Measurements from ENCODE around the gene ATP5ME.
"Not testable (repeated sequence)": the region's sequence is repeated elsewhere in the genome, so short reads cannot be mapped to it uniquely, and the experiment has no call there.

ATP5ME gene, protein sequence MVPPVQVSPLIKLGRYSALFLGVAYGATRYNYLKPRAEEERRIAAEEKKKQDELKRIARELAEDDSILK

GRCh38 chr4:674172-675035 is at the start of gene ATP5ME, which contains the start of gene MYL5:
ATP5ME (minus strand) TSS chr4:674276; CDS start chr4:674247, 29 bp downstream.
MYL5 (plus strand) TSS chr4:674542; CDS start chr4:678027, 3,485 bp downstream.
- peak; percentile 92 for DNase-seq

DNA sequence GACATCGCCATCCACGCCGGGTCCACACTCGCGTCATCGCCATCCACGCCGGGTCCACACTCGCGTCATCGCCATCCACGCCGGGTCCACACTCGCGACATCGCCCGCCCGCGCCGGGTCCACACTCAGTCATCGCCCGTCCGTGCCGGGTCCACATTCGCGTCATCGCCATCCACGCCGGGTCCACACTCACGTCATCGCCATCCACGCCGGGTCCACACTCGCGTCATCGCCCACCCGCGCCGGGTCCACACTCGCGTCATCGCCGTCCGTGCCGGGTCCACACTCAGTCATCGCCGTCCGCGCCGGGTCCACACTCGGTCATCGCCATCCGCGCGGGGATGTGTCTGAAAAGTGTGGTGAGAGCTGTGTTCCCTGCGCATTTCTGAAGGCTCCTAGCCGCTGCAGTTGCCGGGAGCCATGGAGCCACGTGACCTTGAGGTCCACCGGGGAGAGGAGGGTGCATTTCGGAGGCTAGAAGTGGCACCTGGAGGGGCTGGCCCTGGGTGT is 48.8 kb upstream of the ATP5ME start:
- DNase-seq = no peak

DNA sequence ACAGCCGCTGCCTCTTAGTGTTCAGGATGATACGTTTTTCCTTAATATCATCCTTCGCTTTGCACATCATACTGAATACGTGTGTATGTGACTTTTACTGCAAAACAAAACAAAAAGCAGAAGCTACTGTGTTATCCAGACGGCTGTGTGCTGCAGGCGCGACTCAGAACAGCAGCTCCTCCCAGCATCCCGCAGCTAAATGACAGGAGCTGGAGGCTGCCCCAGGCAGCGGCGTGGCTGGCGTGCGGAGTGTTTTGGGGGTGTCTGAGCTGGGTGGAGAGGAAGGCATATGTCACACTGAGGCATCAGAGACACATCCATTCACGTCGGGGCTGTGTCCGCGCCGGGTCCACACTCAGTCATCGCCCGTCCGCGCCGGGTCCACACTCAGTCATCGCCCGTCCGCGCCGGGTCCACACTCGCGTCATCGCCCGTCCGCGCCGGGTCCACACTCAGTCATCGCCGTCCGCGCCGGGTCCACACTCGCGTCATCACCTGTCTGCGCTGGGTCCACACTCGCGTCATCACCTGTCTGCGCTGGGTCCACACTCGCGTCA is 48.2 kb upstream of the ATP5ME start:
- DNase-seq = no peak

GRCh38 chr4:721261-722168 is 47.4 kb upstream of the ATP5ME start:
- no peak for DNase-seq

DNA sequence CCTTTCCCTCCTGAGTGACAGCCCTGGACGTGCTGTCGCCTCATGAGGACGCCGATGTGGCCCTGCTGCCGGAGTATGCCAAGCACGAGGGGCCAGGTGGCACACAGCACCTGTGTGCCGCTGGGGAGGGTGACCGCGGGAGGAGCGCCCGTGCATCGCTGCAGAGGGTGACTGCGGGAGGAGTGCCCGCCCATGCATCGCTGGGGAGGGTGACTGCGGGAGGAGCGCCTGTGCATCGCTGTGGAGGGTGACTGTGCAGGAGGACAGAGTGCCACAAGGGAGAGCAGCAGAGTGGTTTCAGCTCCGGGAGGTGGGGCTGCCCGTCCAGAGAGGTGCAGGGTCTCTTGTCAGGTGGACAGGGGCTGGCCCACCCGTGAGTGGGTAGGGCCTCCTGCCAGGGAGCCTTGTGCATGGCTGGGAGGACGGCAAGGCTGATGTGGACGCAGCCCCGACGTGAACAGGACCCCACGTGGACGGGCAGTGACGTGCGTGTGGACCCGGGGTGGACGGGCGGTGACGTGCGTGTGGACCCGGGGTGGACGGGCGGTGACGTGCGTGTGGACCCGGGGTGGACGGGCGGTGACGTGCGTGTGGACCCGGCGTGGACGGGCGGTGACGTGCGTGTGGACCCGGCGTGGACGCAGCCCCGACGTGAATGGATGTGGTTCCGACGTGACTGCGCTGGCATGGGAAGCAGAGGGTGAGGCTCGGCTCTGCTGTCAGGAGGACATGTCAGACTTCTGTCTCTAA is 46.2 kb upstream of the ATP5ME start:
- DNase-seq = no peak

- DNase-seq = no peak
Measured at GRCh38 chr4:718460-718859, 44.4 kb upstream of the ATP5ME start.

DNA sequence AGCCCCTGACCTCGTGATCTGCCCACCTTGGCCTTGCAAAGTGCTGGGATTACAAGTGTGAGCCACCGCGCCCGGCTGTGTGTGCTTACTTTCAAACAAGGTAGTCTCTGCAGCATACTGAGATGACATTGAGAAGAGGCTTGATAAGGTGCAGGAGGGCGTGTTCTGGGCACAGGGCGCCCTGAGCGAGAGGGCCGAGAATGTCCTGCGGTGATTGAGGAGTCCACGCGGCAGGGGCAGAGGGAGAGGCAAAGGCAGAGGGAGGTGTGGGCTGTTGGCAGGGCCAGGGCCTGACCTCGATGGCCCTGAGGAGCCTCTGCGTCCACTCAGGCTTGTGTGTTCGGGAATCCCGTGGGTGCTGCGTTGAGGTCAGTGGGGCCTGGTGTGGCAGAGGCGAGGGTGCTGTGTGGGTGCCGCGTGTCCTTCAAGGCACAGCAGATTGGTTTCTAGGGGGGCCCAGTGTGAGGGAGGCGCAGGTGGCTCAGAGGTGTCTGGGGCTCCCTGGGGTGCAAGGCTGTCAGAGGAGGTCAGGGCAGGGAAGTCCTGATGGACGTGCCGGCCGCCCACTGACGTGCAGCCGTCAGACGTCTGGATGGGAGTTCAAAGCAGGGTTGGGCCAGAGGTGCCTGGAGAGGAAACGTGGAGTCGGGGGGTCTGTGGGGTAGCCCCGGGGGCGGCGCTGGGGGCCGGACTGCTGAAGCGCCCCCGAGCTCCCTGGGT is 43.7 kb upstream of the ATP5ME start:
- DNase-seq = no peak

- no peak for DNase-seq
Measured at GRCh38 chr4:714087-714486, 40.0 kb upstream of the ATP5ME start.

- no peak for DNase-seq
Measured at GRCh38 chr4:712916-713632, 39.0 kb upstream of the ATP5ME start.

- DNase-seq = no peak
Measured at GRCh38 chr4:712093-712492, 38.0 kb upstream of the ATP5ME start.

DNA sequence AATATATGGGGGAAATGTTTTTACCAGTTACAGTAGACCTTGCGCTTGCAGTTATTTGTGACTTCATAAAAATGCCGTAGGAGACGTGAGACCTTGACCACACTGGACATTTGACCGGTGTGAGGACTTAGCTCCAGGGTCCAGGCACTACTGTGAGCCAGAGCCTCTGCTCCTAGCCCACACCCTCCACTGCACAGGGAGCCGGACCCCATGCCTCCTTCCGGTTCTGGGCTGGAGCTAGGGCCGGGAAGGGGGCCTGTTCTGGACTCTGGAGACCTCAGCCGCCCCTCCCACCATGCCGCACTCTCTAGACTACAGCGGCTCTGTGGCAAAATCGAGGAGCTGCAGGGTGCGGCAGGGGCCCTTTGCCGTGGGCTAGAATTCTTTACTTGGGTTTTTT is 36.8 kb upstream of the ATP5ME start:
- no peak for DNase-seq

- DNase-seq = no peak
Measured at GRCh38 chr4:710116-710515, 36.0 kb upstream of the ATP5ME start.

GRCh38 chr4:709348-709747 is 35.3 kb upstream of the ATP5ME start:
- DNase-seq = no peak

DNA sequence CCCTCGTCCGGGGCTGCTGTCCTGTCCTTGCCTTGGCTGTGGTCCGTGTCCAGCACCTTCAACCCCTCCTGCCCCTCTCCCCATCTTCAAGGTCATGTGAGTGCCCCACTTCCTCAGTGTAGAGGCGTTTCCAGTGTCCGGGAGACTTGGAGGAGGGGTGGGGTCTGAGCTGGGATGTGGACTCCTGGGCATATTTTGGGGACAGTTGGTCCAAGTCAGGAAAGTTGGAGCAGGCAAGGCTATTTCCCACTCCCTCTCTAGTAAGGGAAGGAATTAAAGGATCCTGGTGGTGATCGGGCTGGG is 34.5 kb upstream of the ATP5ME start:
- no peak for DNase-seq

DNA sequence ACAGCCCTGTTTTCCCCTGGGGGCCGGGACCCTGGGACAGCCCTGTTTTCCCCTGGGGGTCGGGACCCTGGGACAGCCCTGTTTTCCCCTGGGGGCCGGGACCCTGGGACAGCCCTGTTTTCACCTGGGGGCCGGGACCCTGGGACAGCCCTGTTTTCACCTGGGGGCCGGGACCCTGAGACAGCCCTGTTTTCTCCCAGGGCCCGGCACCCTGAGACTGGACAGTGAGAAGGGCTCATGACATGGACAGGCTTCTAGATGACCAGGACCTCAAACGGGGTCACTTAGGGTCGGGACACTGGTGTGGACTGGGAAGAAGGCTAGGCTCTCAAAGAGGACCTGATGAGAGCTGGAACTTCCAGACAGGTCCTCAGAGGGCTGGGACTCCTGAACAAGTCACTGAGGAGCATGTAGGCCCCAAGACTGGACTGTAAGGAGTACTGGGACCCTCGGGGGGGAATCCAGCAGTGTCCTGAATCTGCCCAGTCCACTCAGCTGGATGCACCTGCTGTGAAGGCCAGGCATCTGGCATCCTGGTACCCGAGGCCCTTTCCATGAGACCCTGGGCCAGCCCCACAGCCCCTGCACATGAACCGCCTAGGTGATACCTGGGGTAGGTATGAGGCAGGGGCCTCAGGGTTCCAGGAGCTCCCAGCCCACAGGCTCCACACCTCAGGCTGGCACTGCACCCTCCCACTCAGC is 34.0 kb upstream of the ATP5ME start:
- no peak for DNase-seq

DNA sequence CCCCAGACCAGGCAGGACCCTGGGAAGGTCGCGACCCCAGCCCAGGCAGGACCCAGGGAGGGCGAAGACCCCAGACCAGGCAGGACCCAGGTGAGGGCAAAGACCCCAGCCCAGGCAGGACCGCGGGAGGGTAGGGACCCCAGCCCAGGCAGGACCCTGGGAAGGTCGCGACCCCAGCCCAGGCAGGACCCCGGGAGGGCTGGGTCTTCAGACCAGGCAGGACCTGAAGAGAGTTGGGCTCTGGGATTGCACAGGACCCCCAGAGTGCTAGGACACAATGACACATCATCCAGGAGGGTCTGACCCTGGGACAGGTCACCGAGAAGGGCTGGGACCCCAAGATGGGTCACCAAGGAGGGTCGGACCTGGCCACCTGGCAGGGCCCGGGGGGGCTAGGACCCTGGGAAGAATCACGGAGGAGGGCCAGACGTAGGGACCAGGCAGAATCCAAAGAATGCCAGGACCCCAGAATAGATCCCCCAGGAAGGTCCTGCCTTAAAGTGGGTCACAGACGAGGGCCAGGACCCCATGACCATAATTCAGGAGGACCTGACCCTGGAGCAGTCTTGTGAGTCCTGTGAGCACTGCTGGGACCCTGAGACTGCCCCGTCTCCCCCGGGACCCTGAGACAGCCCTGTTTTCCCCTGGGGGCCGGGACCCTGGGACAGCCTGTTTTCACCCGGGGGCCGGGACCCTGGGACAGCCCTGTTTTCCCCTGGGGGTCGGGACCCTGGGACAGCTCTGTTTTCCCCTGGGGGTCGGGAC is 32.9 kb upstream of the ATP5ME start:
- no peak for DNase-seq

DNA sequence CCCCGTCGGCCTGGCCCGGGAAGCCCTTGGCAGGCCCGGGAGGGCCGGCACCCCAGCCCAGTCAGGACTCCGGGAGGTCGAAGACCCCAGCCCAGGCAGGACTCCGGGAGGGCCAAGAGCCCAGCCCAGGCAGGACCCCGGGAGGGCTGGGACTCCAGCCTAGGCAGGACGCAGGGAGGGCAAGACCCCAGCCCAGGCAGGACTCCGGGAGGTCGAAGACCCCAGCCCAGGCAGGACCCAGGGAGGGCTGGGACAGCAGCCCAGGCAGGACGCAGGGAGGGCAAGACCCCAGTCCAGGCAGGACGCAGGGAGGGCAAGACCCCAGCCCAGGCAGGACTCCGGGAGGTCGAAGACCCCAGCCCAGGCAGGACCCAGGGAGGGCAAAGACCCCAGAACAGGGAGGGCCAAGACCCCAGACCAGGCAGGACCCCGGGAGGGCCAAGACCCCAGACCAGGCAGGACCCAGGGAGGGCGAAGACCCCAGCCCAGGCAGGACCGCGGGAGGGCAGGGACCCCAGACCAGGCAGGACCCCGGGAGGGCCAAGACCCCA is 32.1 kb upstream of the ATP5ME start:
- not testable (repeated sequence) for DNase-seq

GRCh38 chr4:705278-706082 is 31.4 kb upstream of the ATP5ME start, which contains the start of gene PCGF3:
PCGF3 (plus strand) TSS chr4:705832; CDS start chr4:733681, 27,849 bp downstream.
- DNase-seq = peak; percentile 91

DNA sequence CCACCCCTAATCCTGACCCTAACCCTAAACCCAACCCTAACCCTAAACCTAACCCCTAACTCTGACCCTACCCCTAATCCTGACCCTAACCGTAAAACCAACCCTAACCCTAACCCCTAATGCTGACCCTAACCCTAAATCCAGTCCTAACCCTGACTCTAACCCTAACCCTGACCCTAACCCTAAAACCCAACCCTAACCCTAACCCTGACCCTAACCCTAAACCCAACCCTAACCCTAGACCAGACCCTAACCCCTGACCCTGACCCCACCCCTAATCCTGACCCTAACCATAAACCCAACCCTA is 30.8 kb upstream of the ATP5ME start:
- no peak for DNase-seq

All from NCI-H345 (cell line).